WTC11 (cell line): ENCODE data around the gene HLA-DMA. TPM values are rescaled to one million over a fixed set of nuclear protein-coding genes. Genes with fewer than 3 reads are reported as not detected.

Source experiments
- ATAC-seq: fragments of 200-7000 bp; cut with Tn5 transposase; 2 replicates; pipeline ENCODE4 v1.10.0; 2021; ENCODE audit warnings: mild to moderate bottlenecking, moderate library complexity
- CTCF ChIA-PET: fragments of 300-600 bp; sonication (Branson Sonifier 250); formaldehyde crosslinking; loops from one replicate; lab custom pipeline; 2021; ENCODE audit warnings: antibody characterized with exemption; lab: Charles Lee
- POLR2A ChIA-PET: fragments of 350-600 bp; sonication (Branson Sonifier 250); formaldehyde crosslinking; loops from one replicate; lab custom pipeline; 2021; ENCODE audit warnings: antibody characterized with exemption; lab: Charles Lee
- DNase-seq: peaks from one replicate; pipeline ENCODE4 v3.0.0; 2021; ENCODE audit warnings: low spot score
- H3K27ac Mint-ChIP-seq: 2 replicates; pipeline ENCODE4 v1.8.0; 2021; ENCODE audit warnings: mixed read lengths
- H3K27me3 Mint-ChIP-seq: 2 replicates; pipeline ENCODE4 v1.8.0; 2021; ENCODE audit warnings: low read depth, mild to moderate bottlenecking, moderate library complexity, mixed read lengths
- H3K36me3 Mint-ChIP-seq: 2 replicates; pipeline ENCODE4 v1.8.0; 2021; ENCODE audit warnings: mixed read lengths
- H3K4me1 Mint-ChIP-seq: 2 replicates; pipeline ENCODE4 v1.8.0; 2022; ENCODE audit warnings: mixed read lengths
- H3K4me3 Mint-ChIP-seq: 2 replicates; pipeline ENCODE4 v1.8.0; 2021; ENCODE audit warnings: mild to moderate bottlenecking, moderate library complexity, mixed read lengths
- H3K9me3 Mint-ChIP-seq: 2 replicates; pipeline ENCODE4 v1.8.0; 2021; ENCODE audit warnings: mixed read lengths
- ATF1 ChIP-seq: sonication (generic); formaldehyde crosslinking; IDR thresholded peaks from 2 replicates; pipeline ENCODE4 v1.8.1; 2023; ENCODE audit warnings: mild to moderate bottlenecking, moderate library complexity, missing genetic modification reagents
- CDX4 ChIP-seq: fragments of 250-450 bp; sonication (Bioruptor Pico); IDR thresholded peaks from 2 replicates; pipeline ENCODE4 v1.9.0; 2021; ENCODE audit warnings: moderate library complexity, mild to moderate bottlenecking, inconsistent platforms, borderline replicate concordance
- E2F1 ChIP-seq: sonication (generic); formaldehyde crosslinking; IDR thresholded peaks from 2 replicates; pipeline ENCODE4 v1.8.0; 2022; ENCODE audit warnings: mild to moderate bottlenecking, missing genetic modification reagents
- E2F4 ChIP-seq: sonication (generic); formaldehyde crosslinking; IDR thresholded peaks from 2 replicates; pipeline ENCODE4 v1.8.1; 2022; ENCODE audit warnings: low read depth, mild to moderate bottlenecking, moderate library complexity, missing genetic modification reagents, borderline replicate concordance
- HMGA2 ChIP-seq: fragments of 250-450 bp; sonication (Bioruptor Pico); IDR thresholded peaks from 2 replicates; pipeline ENCODE4 v1.4.0; 2021; ENCODE audit warnings: mild to moderate bottlenecking, moderate library complexity
- JUN ChIP-seq: sonication (generic); formaldehyde crosslinking; IDR thresholded peaks from 2 replicates; pipeline ENCODE4 v1.8.0; 2023; ENCODE audit warnings: mild to moderate bottlenecking, missing genetic modification reagents
- MAX ChIP-seq: sonication (generic); formaldehyde crosslinking; IDR thresholded peaks from 2 replicates; pipeline ENCODE4 v1.8.0; 2022; ENCODE audit warnings: mild to moderate bottlenecking, missing genetic modification reagents
- MXD4 ChIP-seq: fragments of 250-450 bp; sonication (Bioruptor Pico); IDR thresholded peaks from 2 replicates; pipeline ENCODE4 v1.8.0; 2021; ENCODE audit warnings: mild to moderate bottlenecking, moderate library complexity, borderline replicate concordance
- OVOL2 ChIP-seq: fragments of 250-450 bp; sonication (Bioruptor Pico); IDR thresholded peaks from 2 replicates; pipeline ENCODE4 v1.9.0; 2021; ENCODE audit warnings: mild to moderate bottlenecking, borderline replicate concordance
- PREB ChIP-seq: sonication (generic); formaldehyde crosslinking; IDR thresholded peaks from 2 replicates; pipeline ENCODE4 v1.8.1; 2022; ENCODE audit warnings: mild to moderate bottlenecking, missing genetic modification reagents, moderate library complexity, borderline replicate concordance
- SMAD3 ChIP-seq: sonication (generic); formaldehyde crosslinking; IDR thresholded peaks from 2 replicates; pipeline ENCODE4 v1.8.0; 2022; ENCODE audit warnings: missing genetic modification reagents, mild to moderate bottlenecking, borderline replicate concordance
- TEAD4 ChIP-seq: sonication (generic); formaldehyde crosslinking; IDR thresholded peaks from 2 replicates; pipeline ENCODE4 v1.8.0; 2022; ENCODE audit warnings: mild to moderate bottlenecking, missing genetic modification reagents
- TP53 ChIP-seq: sonication (generic); formaldehyde crosslinking; IDR thresholded peaks from 2 replicates; pipeline ENCODE4 v1.8.1; 2023; ENCODE audit warnings: mild to moderate bottlenecking, missing genetic modification reagents
- ZBTB43 ChIP-seq: sonication (generic); formaldehyde crosslinking; IDR thresholded peaks from 2 replicates; pipeline ENCODE4 v1.8.1; 2023; ENCODE audit warnings: mild to moderate bottlenecking, missing genetic modification reagents
- ZNF138 ChIP-seq: sonication (generic); formaldehyde crosslinking; conservative IDR thresholded peaks from 2 replicates; pipeline ENCODE4 v1.8.1; 2022; ENCODE audit warnings: mild to moderate bottlenecking, moderate library complexity, missing genetic modification reagents
- ZNF232 ChIP-seq: sonication (generic); formaldehyde crosslinking; IDR thresholded peaks from 2 replicates; pipeline ENCODE4 v1.8.0; 2022; ENCODE audit warnings: mild to moderate bottlenecking, missing genetic modification reagents
- ZNF317 ChIP-seq: sonication (generic); formaldehyde crosslinking; IDR thresholded peaks from 2 replicates; pipeline ENCODE4 v1.8.1; 2023; ENCODE audit warnings: low read depth, mild to moderate bottlenecking, moderate library complexity, missing genetic modification reagents, borderline replicate concordance
- ZNF425 ChIP-seq: fragments of 250-450 bp; sonication (Bioruptor Pico); conservative IDR thresholded peaks from 2 replicates; pipeline ENCODE4 v1.9.0; 2021; ENCODE audit warnings: mild to moderate bottlenecking
- ZNF512 ChIP-seq: sonication (generic); formaldehyde crosslinking; IDR thresholded peaks from 2 replicates; pipeline ENCODE4 v1.8.1; 2022; ENCODE audit warnings: missing genetic modification reagents, borderline replicate concordance
- ZNF532 ChIP-seq: fragments of 250-450 bp; sonication (Bioruptor Pico); IDR thresholded peaks from 2 replicates; pipeline ENCODE4 v1.9.0; 2021; ENCODE audit warnings: mild to moderate bottlenecking, borderline replicate concordance
- total RNA-seq: library from RNA; stranded (reverse); gene quantifications from 3 replicates; pipeline ENCODE4 v1.2.3, GENCODE V29; 2021

Gene HLA-DMA
- total RNA-seq, 1 experiment from 2014 or later, result 6.6 TPM

- ATAC-seq, result no peak
- TF ChIP-seq SMAD3 (CRISPR knock-in tag) (no peak), HMGA2 (no peak), ZBTB43 (CRISPR knock-in tag) (no peak), E2F4 (CRISPR knock-in tag) (no peak), JUN (CRISPR knock-in tag) (no peak), ZNF317 (no peak), E2F1 (no peak), MAX (no peak), ATF1 (CRISPR knock-in tag) (no peak), OVOL2 (CRISPR knock-in tag) (no peak), ZNF232 (CRISPR knock-in tag) (no peak), ZNF532 (CRISPR knock-in tag) (no peak), ZNF138 (no peak), ZNF425 (CRISPR knock-in tag) (no peak), CDX4 (CRISPR knock-in tag) (no peak), TEAD4 (CRISPR knock-in tag) (no peak), TP53 (CRISPR knock-in tag) (no peak), ZNF512 (CRISPR knock-in tag) (no peak), PREB (CRISPR knock-in tag) (no peak), MXD4 (CRISPR knock-in tag) (no peak)
- TF ChIP-seq, all 79 proteins: peak for 0
- Mint-ChIP-seq H3K27me3 (peaks cover 5% of the 10 kb centered on the region; the same call in 1 of the 2 replicates), H3K36me3 (no peaks in the 10 kb centered on the region), H3K27ac (no peak overlapping the region), H3K4me3 (no peak overlapping the region), H3K4me1 (no peaks in the 10 kb centered on the region), H3K9me3 (0 out of 2 replicates have a peak, but pooled peaks cover 3% of the 10 kb centered on the region)
- DNase-seq, result no peak
- ChIA-PET CTCF (interaction anchor here (0.9 kb wide), 1 partner anchor 11 kb away, joined by 8 read pairs; no protein-coding TSS in a partner anchor), POLR2A (no interaction called here)
Observed at GRCh38 chr6:32922083-32922482, 30.8 kb downstream of the HLA-DMA start.
